Medulla oblongata (tissue), 1 donor: Measurements from ENCODE around the gene HOXA6.

ENCODE experiments used
- DNase-seq: peaks from one replicate; pipeline ENCODE4 v3.0.0-alpha.2; 2015; ENCODE audit errors: extremely low spot score

HOXA6 gene

GRCh38 chr7:27096768-27097514 lies 50.6 kb downstream of the HOXA6 start:
- DNase-seq, result peak; percentile 65

- peak; percentile 87 for DNase-seq
Observed at GRCh38 chr7:27095897-27096767, 51.4 kb downstream of the HOXA6 start, which contains the start of gene HOXA1. Gene HOXA1 (minus strand): TSS chr7:27096000. CDS start chr7:27095912, 88 bp downstream.
